GM21381 (cell line): ENCODE measurements around the gene TRPM4.
A peak's percentile ranks its signal among the peaks of the same experiment; 100 is the strongest.
"Not testable (repeated sequence)": the region's sequence is repeated elsewhere in the genome, so short reads cannot be mapped to it uniquely, and the experiment has no call there.

Source experiments
- ATAC-seq: cut with Tn5 transposase; IDR thresholded peaks from one replicate; pipeline ENCODE4 v1.9.1; 2021; ENCODE audit warnings: mild to moderate bottlenecking, moderate library complexity; ENCODE audit not compliant: unreplicated experiment

TRPM4 gene

DNA sequence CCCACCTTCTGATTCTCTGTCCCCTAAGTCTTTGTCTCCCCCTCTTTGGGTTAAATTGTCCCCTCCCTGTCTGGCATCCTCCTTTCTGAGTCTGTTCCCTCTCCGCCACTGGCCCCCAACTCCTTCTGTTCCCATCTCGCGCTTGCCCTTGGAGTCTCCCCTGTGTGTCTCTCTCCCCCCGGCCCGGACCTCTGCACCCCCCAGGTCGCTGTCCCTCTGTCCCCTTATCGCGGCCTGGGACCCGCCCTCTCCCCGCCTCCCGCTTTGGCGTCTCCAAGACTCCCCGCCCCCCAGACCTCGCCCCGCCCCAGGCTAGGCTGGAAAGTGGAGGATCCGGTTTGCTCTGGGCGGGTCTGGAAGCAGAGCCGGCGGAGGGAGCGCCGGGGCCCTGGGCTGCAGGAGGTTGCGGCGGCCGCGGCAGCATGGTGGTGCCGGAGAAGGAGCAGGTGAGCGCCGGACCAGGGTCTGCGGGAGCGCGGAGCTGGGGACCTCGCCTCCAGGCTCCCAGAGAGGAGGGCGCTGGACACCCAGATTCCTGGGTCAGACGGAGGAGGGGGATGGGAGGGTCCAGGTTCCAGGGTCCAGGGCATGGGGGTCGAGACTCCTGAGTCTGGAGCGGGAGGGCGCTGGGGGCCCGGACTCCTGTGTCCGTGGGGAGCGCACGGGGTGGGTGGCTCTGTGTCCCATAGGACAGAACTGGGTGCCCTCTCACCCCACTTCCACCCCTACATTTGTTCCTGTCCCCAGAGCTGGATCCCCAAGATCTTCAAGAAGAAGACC is at the start of gene TRPM4:
Gene TRPM4, plus strand, starts transcription at position 348 of the 780 bp plus-strand sequence. Its CDS starts 75 bp downstream, at position 423.
- no peak for ATAC-seq

DNA sequence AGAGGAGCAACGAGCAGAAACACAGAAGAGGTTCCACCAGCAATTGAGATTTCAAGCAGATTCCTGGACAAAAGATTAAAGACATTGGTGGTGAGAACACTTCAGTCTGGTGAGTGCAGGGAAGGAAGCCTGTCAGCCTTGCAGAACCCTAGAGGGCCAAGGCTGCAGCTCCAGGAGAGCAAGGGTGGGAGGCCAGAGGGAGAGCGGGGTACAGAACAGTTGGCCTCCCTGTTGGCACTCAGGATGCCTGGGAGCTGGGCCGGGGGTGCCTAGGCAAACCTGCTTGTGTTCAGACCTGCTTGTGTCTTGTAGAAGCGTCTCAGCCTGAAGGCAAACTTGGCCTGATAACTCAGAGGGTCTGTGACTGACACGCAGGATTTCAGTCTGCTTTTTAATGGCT is 48.5 kb upstream of the TRPM4 start:
- no peak for ATAC-seq

DNA sequence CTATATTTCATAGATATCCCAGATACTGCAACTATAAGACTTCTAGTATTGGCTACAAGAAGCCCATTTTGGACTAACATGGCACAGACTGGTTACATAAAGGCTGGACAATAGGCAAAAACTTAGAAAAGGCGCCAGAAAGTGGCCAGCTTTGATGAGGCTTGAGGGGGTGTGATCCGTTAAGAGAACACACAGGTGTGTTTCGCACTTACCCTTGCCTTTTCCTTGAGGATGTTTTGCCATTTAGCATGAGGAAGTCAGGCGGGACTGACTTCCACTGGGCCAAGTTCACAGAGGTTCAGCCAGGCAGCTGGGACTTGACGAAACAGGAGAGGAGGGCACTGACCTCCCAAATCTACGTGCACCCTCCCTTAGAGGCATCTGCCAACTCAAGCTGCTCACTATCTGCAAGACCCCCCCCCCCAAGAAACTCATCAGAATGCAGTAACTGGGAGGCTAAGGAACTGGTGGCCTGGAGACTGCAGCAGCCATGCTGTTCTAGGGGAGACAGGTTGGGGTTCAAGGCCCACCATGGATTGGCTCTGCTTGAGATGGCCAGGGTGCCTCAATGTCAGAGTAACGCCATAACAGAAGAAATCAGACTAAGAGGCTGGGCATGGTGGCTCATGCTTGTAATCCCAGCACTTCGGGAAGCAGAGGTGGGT is 47.9 kb upstream of the TRPM4 start:
- no peak for ATAC-seq

DNA sequence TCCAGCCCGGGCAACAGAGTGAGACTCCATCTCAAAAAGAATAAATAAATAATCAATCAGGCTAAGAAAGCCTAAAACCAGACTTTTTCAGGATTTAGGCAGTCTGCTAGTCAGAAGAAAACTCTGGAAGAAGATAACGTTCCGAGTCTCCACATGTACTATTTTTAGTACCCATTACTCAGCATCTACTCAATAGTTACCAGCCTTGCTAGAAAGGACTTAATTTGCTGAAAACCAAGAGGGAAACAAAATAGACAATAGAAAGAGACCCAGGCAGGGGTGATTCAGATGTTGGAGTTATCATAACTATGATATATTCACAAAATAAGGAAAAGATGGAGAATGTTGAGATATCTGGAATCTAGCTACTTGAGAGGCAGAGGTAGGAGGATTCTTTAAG is 47.0 kb upstream of the TRPM4 start:
- no peak for ATAC-seq

DNA sequence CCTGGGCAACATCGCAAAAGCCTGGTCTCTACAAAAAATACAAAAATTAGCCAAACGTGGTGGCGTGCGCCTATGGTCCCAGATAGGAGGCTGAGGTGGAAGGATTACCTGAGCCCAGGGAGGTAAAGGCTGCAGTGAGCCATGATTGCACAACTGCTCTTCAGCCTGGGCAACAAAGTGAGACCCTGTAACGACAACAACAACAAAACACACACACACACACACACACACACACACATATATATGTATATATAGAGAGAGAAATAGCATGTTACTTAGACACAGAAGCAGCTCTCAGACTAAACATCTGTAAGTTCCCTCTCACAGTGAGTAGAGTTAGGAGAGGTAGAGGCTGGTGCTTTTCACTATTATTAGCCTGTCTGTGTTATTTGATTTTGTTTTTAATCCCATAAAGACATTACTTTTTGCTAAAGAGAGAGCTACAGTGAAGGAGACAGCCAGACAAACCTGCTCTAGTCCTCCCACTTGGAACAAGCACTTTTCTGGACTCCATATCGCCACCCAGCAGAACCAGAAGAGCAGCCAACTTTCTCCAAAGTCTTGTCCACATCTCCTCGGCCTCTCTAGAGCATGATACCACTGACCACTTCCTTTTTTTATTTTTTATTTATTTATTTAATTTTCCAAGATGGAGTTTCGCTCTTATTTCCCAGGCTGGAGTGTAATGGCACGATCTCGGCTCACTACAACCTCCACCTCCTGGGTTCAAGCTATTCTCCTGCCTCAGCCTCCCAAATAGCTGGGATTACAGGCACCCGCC is 46.2 kb upstream of the TRPM4 start:
- no peak for ATAC-seq

DNA sequence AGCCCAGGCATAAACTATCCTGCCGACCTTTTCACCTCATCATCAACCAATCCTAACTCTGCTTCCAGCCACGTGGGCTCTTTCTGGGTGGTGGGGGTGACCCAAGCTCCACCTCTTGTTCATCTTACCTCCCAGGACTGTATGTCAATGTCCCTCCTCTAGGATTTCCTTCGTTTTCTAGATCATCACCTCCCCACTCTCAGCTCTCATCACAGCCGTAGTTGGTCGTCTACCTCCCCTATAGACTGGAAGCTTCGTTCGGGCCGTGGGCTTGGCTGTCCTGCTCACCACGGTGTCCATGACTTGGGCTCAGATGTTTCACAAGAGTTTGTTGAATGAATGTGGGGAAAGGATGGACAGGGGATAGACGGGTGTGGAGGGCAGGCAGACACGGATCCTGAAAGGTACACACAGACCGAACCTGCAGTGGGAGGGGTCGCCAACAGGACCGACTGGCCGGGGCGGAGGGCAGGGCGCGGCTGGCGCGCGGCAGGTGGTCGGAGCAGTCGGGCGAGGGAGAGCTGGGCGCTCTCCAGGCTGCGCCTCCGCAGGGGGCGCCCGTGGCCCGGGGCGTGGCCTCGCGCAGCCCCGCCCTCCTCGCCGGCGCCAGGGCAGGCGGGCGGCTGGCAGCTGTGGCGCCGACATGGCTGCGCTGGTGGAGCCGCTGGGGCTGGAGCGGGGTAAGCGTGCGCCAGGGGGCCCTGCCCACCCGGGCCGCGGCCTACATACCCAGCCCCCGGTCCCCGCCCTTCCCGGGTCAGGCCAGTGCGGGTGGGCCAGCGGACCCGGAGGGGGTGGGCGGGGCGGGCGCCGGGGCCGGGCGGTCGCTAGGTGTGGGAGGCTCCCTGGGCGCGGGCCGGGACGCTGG is 43.6 kb upstream of the TRPM4 start, which contains the start of gene LIN7B:
Gene LIN7B, plus strand, starts transcription at position 609 of the 868 bp plus-strand sequence. Its CDS starts 35 bp downstream, at position 644.
- ATAC-seq = peak; percentile 46

DNA sequence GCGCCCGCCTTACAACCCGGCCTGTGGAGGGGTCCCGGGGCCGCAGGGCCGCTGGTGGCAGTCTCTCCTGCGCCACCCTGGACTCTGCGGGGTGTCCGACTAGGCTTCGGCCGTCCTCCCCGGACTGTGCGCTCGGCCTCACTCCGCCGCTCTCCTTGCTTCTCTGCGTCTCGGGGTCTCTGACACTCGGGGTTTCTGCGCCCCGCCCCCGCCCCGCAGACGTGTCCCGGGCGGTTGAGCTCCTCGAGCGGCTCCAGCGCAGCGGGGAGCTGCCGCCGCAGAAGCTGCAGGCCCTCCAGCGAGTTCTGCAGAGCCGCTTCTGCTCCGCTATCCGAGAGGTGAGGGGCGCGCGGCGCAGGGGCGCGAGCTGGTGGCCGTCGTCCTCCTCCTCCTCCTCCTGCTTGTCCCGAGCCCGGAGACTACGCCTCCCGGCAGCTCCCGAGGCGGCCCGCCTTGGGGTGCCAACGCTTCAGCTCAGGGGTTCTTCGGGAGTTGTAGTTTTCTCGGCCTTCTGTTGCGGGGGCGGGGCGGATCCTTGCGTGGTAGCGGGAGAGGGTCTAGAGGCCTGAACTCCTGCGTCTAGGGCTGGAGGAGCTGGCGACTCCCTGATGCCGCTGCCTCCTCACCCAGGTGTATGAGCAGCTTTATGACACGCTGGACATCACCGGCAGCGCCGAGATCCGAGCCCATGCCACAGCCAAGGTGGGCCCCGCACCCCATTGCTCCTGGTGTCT is 42.8 kb upstream of the TRPM4 start:
- no peak for ATAC-seq

DNA sequence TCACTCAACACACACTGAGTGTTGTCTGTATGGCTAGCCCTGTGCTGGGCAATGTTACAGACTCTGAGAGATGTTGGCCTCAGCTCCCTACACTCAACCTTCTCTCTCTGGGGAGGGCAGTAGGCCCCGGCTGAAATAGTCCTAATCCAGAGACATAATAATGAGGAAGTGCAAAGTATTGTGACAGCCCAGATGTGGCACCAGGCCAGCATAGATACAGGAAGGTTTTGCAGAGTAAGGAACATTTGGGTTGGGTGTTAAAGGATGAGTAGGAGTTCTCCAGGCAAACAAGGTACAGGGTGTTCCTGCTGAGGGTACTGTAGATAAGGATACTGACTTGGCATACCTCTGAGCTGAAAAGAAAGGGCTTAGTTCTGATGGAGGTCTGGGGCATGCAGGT is 41.0 kb upstream of the TRPM4 start:
- ATAC-seq = no peak

DNA sequence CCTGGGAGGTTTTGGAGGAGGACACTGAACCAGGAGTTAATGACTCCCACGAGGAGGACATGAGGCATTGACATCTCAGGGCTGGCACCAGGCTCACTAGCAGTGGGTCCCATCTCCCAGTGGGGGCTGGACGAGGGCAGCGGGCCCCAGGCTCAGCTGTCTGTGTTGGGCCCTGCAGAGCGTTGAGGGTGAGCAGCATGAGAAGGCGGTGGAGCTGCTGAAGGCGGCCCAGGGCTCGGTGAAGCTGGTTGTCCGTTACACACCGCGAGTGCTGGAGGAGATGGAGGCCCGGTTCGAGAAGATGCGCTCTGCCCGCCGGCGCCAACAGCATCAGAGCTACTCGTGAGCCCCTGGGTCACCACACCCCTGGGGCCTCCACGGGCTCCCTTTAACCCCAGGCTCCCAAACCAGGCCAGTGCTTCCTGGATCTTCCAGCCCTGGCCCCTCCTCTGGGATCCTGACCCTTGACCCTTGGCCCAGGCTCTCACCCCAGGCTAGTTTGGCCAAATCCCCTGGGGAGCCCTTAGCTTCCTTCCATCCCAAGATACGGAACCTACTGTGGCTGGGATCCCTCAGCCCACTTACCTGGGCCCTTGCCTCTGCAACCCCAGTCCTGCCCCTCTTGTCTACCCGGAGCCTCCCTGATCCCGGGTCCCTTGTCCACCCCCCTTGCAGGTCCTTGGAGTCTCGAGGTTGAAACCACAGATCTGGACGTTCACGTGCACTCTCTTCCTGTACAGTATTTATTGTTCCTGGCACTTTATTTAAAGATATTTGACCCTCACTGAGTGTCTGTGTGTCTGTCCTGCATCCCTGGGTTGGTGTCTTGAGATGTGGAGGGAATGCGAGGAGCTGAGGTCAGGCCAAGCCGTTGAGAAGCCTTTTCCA is 39.7 kb upstream of the TRPM4 start:
- ATAC-seq = no peak

DNA sequence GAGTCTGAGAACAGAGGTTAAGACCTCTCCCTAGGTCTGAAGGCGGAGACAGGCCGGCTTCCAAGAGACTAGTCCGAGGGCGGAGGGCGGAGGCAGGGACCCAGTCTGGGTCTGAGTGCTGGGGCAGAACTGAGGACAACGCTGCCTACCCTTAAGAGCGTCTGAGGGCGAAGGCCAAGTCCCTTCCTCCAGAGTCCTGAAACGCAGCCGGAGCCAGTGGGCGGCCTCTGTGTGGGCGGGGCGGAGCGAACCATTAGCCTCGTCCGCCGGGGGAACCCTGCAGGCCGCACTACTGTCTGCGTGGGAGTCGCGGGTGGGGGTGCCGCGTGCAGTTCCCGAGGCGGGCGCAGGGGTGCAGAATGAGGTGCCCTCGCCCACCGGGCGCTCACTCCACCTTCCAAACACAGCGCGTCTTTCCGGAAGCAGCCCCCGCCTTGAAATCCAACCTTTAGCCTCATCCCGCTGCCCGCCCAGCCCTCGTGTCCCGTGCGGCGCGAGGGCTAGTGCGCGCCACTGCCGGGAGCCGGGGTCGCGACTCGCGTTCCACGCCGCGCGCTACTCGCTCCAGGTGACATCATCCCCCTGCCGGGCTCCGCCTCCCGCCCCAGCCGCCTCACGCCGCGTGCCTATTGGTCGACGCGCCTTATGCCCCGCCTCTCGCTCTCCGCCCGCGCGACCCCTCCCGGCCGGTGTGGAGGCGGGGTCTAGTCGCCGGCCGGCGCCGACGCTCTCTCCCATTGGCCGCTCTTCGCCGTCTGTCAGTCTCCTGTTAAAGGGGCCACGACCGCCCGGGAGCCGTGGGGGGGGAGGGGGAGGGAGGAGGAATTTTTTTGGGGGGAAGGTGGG is 38.8 kb upstream of the TRPM4 start, which contains the start of gene C19orf73:
Gene C19orf73, minus strand, starts transcription at position 579 of the 846 bp plus-strand sequence. Its CDS starts 121 bp downstream, at position 458.
- peak; percentile 76 for ATAC-seq

DNA sequence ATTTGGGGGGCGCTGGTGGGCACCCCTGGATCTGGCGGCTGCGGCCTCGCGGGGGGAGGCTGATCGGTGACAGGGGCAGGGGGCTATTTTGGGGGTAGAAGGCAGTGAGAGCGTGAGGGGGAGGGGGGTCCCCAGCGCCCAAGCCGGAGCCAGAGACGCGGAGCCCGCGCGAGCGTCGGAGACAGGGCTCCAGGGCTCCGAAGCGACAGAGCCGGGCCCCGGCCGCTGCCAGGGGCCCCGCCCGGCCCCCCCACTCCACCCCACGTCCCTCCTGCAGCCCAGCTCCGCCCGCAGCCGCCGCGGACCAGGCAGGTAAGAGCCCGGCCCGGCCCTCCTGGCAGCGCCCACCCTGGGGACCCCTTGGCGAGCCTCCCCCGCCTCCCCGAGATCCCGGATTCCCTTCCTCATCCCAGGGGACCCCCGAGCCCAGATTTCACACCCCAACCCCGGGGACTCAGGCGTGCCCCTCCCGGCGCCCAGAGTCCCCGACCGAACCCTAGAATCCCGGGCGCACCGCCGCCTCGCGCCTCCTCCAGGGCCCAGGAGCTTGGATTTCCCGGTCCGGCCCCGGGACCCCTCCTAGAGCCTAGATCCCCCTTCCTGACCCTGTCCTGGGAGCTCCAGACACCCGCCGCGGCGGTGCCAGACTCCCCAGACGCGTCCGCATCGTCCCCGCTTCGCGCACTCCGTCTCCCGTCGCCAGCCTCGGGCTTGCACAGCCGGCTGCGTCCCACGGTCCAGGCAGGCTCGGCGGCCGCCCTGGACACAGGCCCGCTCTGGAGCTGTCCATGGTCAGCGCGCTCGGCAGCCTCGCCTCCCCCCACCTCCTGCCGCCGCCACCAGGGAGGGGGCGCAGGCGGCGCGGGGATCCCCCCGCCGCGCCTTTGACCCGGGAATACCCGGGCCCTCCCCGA is 37.9 kb upstream of the TRPM4 start, which contains the start of gene PPFIA3:
Gene PPFIA3, plus strand, starts transcription at position 134 of the 914 bp plus-strand sequence. CDS start 8,330 bp downstream, outside the sequence.
- ATAC-seq = no peak

DNA sequence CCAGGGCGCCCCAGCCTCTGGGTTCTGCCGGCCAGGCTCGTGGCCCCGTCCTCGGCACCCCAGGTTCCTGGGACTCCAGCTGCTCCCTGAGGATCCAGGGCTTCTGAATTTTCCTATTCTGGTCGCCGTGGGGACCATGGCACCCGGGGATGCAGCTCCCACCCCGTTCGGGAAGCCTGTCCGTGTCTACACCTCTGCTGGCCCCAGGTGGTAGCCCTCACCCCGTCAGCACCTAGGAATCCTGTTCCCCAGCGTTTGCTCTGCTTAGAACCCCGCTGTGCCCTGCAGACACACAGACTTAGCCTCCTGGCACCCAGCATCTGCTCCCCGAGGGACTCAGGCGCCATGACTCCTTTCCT is 37.3 kb upstream of the TRPM4 start:
- no peak for ATAC-seq

DNA sequence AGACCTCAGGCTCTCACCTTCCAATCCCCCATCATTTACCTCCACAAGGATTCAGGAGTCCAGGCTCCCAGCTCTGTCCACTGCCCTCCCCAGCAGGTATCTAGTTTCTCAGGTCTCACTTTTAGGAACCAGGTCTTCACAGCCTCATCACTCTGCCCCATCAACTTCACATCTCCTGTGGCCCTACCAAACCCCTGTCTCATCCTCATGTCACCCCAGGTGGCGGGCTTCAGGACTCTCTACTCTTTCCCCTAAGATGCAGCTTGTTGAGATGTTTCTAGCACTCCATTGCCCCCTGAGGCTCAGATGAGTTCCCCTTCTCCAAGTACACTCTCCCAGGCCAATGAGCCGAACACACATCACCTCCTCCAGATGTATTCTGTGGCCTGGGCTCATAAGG is 36.7 kb upstream of the TRPM4 start:
- no peak for ATAC-seq

DNA sequence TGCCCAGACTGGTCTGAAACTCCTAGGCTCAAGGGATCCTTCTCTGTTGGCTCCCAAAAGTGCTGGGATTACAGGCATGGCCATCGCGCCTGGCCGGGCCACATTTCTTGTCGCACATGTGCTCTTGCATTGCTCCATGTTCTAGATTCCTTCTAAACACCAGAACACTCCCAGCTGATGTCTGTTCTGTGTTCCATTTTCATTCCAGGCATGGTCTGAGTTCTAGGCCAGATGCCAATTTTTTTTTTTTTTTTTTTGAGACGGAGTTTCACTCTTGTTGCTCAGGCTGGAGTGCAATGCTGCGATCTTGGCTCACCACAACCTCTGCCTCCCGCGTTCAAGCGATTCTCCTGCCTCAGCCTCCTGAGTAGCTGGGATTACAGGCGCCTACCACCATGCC is 35.8 kb upstream of the TRPM4 start:
- not testable (repeated sequence) for ATAC-seq

DNA sequence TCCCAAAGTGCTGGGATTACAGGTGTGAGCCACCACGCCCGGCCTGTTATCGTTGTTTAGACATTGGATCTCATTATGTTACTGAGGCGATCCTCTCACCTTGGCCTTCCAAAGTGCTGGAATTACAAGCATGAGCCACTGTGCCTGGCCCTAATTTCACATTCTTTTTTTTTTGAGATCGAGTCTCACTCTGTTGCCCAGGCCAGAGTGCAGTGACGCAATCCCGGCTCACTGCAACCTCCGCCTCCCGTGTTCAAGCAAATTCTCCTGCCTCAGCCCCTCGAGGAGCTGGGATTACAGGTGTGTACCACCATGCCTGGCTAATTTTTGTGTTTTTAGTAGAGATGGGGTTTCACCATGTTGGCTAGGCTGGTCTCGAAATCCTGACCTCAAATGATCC is 34.3 kb upstream of the TRPM4 start:
- ATAC-seq = not testable (repeated sequence)

DNA sequence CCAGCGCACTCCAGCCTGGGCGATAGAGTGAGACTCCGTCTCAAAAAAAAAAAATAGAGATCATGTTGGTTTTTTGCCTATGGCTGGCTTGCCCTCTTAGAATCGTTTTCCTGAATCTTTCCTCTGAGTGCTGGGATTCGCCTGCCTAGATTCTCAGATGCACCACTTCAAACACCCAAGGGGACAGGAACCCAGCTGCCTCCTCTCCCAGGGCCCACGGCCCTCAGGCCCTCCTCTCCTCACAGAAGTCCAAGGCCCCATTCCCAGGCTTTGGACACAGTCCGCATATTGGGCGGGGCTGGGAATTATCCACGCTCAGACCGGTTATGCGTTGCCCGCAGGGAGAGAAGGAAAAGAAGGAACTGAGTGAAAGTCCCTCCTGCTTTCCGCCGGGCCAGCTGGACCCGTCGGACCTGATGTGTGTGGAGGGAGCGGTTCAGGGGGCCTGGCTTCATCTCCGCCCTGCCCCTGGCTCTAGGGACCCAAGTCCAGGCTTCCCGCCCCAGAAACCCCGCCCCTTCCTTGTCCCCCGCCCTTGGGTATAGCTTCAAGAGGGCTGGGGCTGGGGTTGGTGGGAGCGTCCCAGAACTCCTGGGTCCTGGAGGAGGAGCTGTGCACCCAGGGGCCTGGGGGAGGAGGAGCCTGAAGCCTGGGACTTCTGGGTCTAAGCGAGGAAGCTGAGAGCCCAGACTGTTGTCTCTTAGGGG is 32.4 kb upstream of the TRPM4 start:
- ATAC-seq = no peak
